ENCODE measurements around the gene FBXO38.

- no peak for TF ChIP-seq ZNF114 (tag by site-specific recombination; IDR thresholded peaks at IDR 0.05)
- TF ChIP-seq ZNF510 (tag by site-specific recombination; IDR thresholded peaks at IDR 0.05; ENCODE audit: insufficient replicate concordance), result no peak
- TF ChIP-seq ZFP3 (tag by site-specific recombination; IDR thresholded peaks at IDR 0.05; ENCODE audit: low read depth), result no peak
- no peak for TF ChIP-seq ZBTB17 (tag by site-specific recombination; IDR thresholded peaks at IDR 0.05)
- TF ChIP-seq ZNF76 (tag by site-specific recombination; IDR thresholded peaks at IDR 0.05; ENCODE audit: borderline replicate concordance, low read depth), result no peak
These were observed 105.0 kb downstream of the FBXO38 start for GRCh38 chr5:148488757-148489156.
